Activated T-helper 17 cell treated with anti-CD3 and anti-CD28 coated beads, Interleukin-2, amount 50 U/mL, for 72 hours (primary cell): Measurements from ENCODE around the gene HIVEP1. TPM values are rescaled to one million over a fixed set of nuclear protein-coding genes. Genes with fewer than 3 reads are reported as not detected.
A peak's percentile ranks its signal among the peaks of the same experiment; 100 is the strongest.

Experiments
- ATAC-seq: fragments of 150-1000 bp; cut with Tn5 transposase; replicated peaks from 2 replicates; pipeline ENCODE4 v1.10.0; 2021; ENCODE audit warnings: mild to moderate bottlenecking, moderate library complexity
- H3K27ac Mint-ChIP-seq: one replicate; pipeline ENCODE4 v1.8.0; 2022; ENCODE audit warnings: mixed read lengths
- H3K27me3 Mint-ChIP-seq: one replicate; pipeline ENCODE4 v1.8.0; 2022; ENCODE audit warnings: mixed read lengths
- H3K36me3 Mint-ChIP-seq: one replicate; pipeline ENCODE4 v1.8.0; 2022; ENCODE audit warnings: low read depth, mild to moderate bottlenecking, mixed read lengths
- H3K4me1 Mint-ChIP-seq: one replicate; pipeline ENCODE4 v1.8.0; 2022; ENCODE audit warnings: mixed read lengths
- H3K4me3 Mint-ChIP-seq: one replicate; pipeline ENCODE4 v1.8.0; 2022; ENCODE audit warnings: mild to moderate bottlenecking, mixed read lengths
- H3K9me3 Mint-ChIP-seq: one replicate; pipeline ENCODE4 v1.8.0; 2022; ENCODE audit warnings: mixed read lengths
- total RNA-seq, 2 donors: library from RNA; stranded (reverse); gene quantifications; one replicate each; pipeline ENCODE4 v1.2.3, GENCODE V29; 2022

The HIVEP1 gene
- total RNA-seq, 2 donors from 2014 or later, result 29.4 to 75.5 TPM

GRCh38 chr6:12007473-12007872, 4.6 kb upstream of the HIVEP1 start:
- Mint-ChIP-seq H3K4me1 (peaks cover 9% of the 10 kb centered on the region), H3K36me3 (peaks cover 23% of the 10 kb centered on the region), H3K27me3 (no peaks in the 10 kb centered on the region), H3K4me3 (peak overlapping the region; percentile 99), H3K9me3 (no peaks in the 10 kb centered on the region), H3K27ac (no peak overlapping the region)
- no peak for ATAC-seq

DNA sequence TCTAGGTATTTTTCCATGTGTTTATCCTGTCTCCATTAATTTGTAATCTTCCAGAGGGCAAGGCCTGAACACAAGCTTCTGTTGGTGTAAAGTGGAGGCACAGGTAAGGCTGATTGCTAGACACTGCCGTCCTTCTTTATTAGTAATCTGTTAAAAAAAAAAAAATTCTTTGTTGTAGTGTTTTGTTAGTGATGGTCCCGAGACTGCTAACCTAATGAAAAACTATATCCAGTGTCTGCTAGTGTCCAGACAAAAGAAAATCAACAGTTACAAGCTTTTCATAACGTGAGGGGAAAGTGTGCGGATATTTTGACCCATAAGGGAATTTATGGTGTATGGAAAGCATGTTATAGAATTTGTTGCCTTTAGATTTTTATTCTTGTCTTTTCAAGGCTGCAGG, 4.2 kb upstream of the HIVEP1 start:
- Mint-ChIP-seq H3K4me1 (peaks cover 9% of the 10 kb centered on the region), H3K27ac (peak overlapping the region; percentile 100), H3K9me3 (no peaks in the 10 kb centered on the region), H3K36me3 (peaks cover 27% of the 10 kb centered on the region), H3K4me3 (peak overlapping the region; percentile 99), H3K27me3 (no peaks in the 10 kb centered on the region)
- no peak for ATAC-seq

DNA sequence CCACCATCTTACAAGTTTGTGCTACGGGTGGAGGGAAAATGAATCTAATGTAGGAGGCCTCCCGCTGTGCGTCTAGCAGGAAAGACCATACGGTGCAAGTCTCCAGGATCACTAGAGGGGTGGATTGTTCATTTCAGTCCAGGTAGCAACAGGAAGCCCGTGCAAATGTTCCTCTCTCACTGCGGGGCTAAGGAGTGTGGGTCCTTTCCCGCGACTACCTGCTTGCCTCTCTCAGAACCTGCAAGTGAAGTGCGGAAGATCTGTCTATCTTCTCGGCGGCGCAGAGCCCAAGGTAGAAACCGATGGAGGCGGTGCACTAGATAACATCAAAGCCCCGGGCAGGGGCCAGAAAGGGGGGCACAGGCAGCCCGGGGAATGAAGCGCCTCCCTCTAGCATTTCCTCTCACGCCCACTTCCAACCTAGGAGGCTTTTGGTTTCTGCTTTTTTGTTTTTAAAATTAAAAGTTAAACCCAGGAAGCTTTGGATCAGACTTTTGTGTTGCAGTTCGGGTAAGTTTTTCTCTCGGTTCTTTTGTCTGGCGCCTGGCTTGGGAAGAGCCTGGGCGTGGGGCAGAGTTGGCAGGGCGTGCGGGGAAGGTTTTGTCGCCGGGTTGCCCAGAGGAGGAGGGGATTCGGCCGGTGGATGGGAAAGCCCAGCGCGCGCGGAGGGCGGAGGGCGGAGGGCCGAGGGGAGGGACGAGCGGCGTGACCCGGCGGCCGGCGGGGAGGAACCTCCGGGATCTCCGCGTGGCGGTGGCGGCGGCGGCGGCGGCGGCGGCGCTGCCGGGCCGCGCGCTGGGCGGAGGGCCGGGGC, 3.5 kb upstream of the HIVEP1 start:
- Mint-ChIP-seq H3K27me3 (no peaks in the 10 kb centered on the region), H3K27ac (peak overlapping the region; percentile 100), H3K4me3 (peak overlapping the region; percentile 99), H3K9me3 (no peaks in the 10 kb centered on the region), H3K4me1 (peaks cover 13% of the 10 kb centered on the region), H3K36me3 (peaks cover 33% of the 10 kb centered on the region)
- peak; percentile 22 for ATAC-seq

GRCh38 chr6:12009180-12009685, 2.9 kb upstream of the HIVEP1 start:
- peaks cover 40% of the 10 kb centered on the region for H3K36me3 Mint-ChIP-seq
- ATAC-seq, result no peak
- H3K4me3 Mint-ChIP-seq, result peak overlapping the region; percentile 99
- H3K27ac Mint-ChIP-seq, result peak overlapping the region; percentile 100
- peaks cover 14% of the 10 kb centered on the region for H3K4me1 Mint-ChIP-seq
- H3K9me3 Mint-ChIP-seq, result no peaks in the 10 kb centered on the region
- H3K27me3 Mint-ChIP-seq, result no peaks in the 10 kb centered on the region

- Mint-ChIP-seq H3K4me1 (peaks cover 21% of the 10 kb centered on the region), H3K4me3 (peak overlapping the region; percentile 99), H3K9me3 (no peaks in the 10 kb centered on the region), H3K36me3 (peaks cover 48% of the 10 kb centered on the region), H3K27me3 (no peaks in the 10 kb centered on the region), H3K27ac (peak overlapping the region; percentile 100)
- ATAC-seq, result no peak
Observed at GRCh38 chr6:12009876-12010634, 2.1 kb upstream of the HIVEP1 start.

- H3K27me3 Mint-ChIP-seq, result no peaks in the 10 kb centered on the region
- H3K9me3 Mint-ChIP-seq, result no peaks in the 10 kb centered on the region
- H3K27ac Mint-ChIP-seq, result peak overlapping the region; percentile 100
- ATAC-seq, result peak; percentile 53
- peaks cover 55% of the 10 kb centered on the region for H3K36me3 Mint-ChIP-seq
- H3K4me1 Mint-ChIP-seq, result peaks cover 21% of the 10 kb centered on the region
- peak overlapping the region; percentile 99 for H3K4me3 Mint-ChIP-seq
Observed at GRCh38 chr6:12010635-12011275, 1.4 kb upstream of the HIVEP1 start.

- H3K4me1 Mint-ChIP-seq, result peaks cover 26% of the 10 kb centered on the region
- no peaks in the 10 kb centered on the region for H3K27me3 Mint-ChIP-seq
- H3K4me3 Mint-ChIP-seq, result peak overlapping the region; percentile 99
- H3K9me3 Mint-ChIP-seq, result no peaks in the 10 kb centered on the region
- H3K27ac Mint-ChIP-seq, result peak overlapping the region; percentile 100
- ATAC-seq, result peak; percentile 81
- peaks cover 62% of the 10 kb centered on the region for H3K36me3 Mint-ChIP-seq
Observed at GRCh38 chr6:12011276-12012037, 655 bp upstream of the HIVEP1 start.

- Mint-ChIP-seq H3K9me3 (no peaks in the 10 kb centered on the region), H3K4me1 (peaks cover 23% of the 10 kb centered on the region), H3K4me3 (peak overlapping the region; percentile 84), H3K27me3 (no peaks in the 10 kb centered on the region), H3K27ac (peak overlapping the region; percentile 93), H3K36me3 (peaks cover 75% of the 10 kb centered on the region)
- ATAC-seq, result peak; percentile 42
Observed at GRCh38 chr6:12012558-12013306, 620 bp downstream of the HIVEP1 start.

- ATAC-seq, result no peak
- peak overlapping the region; percentile 84 for H3K4me3 Mint-ChIP-seq
- no peaks in the 10 kb centered on the region for H3K27me3 Mint-ChIP-seq
- no peaks in the 10 kb centered on the region for H3K9me3 Mint-ChIP-seq
- H3K27ac Mint-ChIP-seq, result peak overlapping the region; percentile 93
- H3K4me1 Mint-ChIP-seq, result peaks cover 23% of the 10 kb centered on the region
- peaks cover 79% of the 10 kb centered on the region for H3K36me3 Mint-ChIP-seq
Observed at GRCh38 chr6:12013307-12013719, 1.2 kb downstream of the HIVEP1 start.

- no peaks in the 10 kb centered on the region for H3K9me3 Mint-ChIP-seq
- peaks cover 83% of the 10 kb centered on the region for H3K36me3 Mint-ChIP-seq
- H3K27me3 Mint-ChIP-seq, result no peaks in the 10 kb centered on the region
- H3K27ac Mint-ChIP-seq, result peak overlapping the region; percentile 93
- ATAC-seq, result no peak
- peaks cover 29% of the 10 kb centered on the region for H3K4me1 Mint-ChIP-seq
- H3K4me3 Mint-ChIP-seq, result peak overlapping the region; percentile 84
Observed at GRCh38 chr6:12014027-12014872, 2.1 kb downstream of the HIVEP1 start.

DNA sequence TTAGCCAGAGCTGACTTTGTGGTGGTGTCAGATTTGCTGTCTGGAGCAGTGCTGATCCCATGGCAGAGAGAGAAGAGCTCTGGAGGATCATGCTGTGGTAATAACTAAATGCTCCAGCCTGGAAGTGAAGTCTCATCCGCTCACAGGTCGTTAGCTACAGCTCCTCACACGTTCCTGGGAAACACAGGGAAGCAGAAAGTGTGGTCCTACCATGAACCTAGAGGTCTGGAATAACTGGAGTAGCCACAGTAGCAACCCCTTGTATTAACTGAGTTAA, 2.7 kb downstream of the HIVEP1 start:
- peaks cover 86% of the 10 kb centered on the region for H3K36me3 Mint-ChIP-seq

GRCh38 chr6:12017263-12017662, 5.2 kb downstream of the HIVEP1 start:
- Mint-ChIP-seq H3K9me3 (no peaks in the 10 kb centered on the region), H3K27me3 (no peaks in the 10 kb centered on the region), H3K4me3 (no peak overlapping the region), H3K4me1 (peaks cover 39% of the 10 kb centered on the region), H3K36me3 (peaks cover 95% of the 10 kb centered on the region), H3K27ac (no peak overlapping the region)
- no peak for ATAC-seq

More for the DNA sequence above, 2.7 kb downstream of the HIVEP1 start:
- H3K27ac Mint-ChIP-seq, result peak overlapping the region; percentile 93
- H3K4me1 Mint-ChIP-seq, result peaks cover 29% of the 10 kb centered on the region
- H3K4me3 Mint-ChIP-seq, result peak overlapping the region; percentile 84
- no peaks in the 10 kb centered on the region for H3K9me3 Mint-ChIP-seq
- no peaks in the 10 kb centered on the region for H3K27me3 Mint-ChIP-seq
- no peak for ATAC-seq
